Panc1 (cell line): Measurements from ENCODE around the gene MGRN1. TPM values are rescaled to one million over a fixed set of nuclear protein-coding genes. Genes with fewer than 3 reads are reported as not detected.

Experiments
- ATAC-seq: fragments of 200-7000 bp; cut with Tn5 transposase; 2 replicates; pipeline ENCODE4 v1.9.1; 2020; ENCODE audit warnings: mild to moderate bottlenecking, moderate library complexity
- BruUV-seq: library from RNA; stranded (reverse); fragments of 400-500 nt; replicated peaks from 2 replicates; lab custom pipeline; 2021; lab: Mats Ljungman, UMichigan
- CTCF ChIA-PET: fragments of 300-600 bp; sonication (Branson Sonifier 250); formaldehyde crosslinking; loops from one replicate; lab custom pipeline; 2022; ENCODE audit warnings: antibody characterized with exemption; lab: Charles Lee
- POLR2A ChIA-PET: fragments of 300-600 bp; sonication (Branson Sonifier 250); formaldehyde crosslinking; loops from one replicate; lab custom pipeline; 2022; ENCODE audit warnings: antibody characterized with exemption; lab: Charles Lee
- DNase-seq: peaks from one replicate; pipeline ENCODE4 v3.0.0-alpha.2; 2010; ENCODE audit warnings: low read depth, low spot score
- H3K27ac ChIP-seq: 2 replicates; pipeline ENCODE4 v1.5.1; 2011; ENCODE audit warnings: mild to moderate bottlenecking, low read length, inconsistent platforms
- H3K27me3 ChIP-seq: fragments of 200-500 bp; sonication (Bioruptor generic); 2 replicates; pipeline ENCODE4 v1.6.0; 2014; ENCODE audit warnings: low read length, inconsistent platforms; ENCODE audit not compliant: control insufficient read depth, insufficient read depth
- H3K36me3 ChIP-seq: fragments of 200-500 bp; sonication (Bioruptor generic); 2 replicates; pipeline ENCODE4 v1.5.1; 2014; ENCODE audit warnings: inconsistent platforms, mild to moderate bottlenecking, low read length, moderate library complexity; ENCODE audit not compliant: control insufficient read depth, insufficient read depth
- H3K4me1 ChIP-seq: 2 replicates; pipeline ENCODE4 v1.5.1; 2011; ENCODE audit warnings: inconsistent platforms, mild to moderate bottlenecking, low read length, moderate library complexity; ENCODE audit not compliant: control insufficient read depth, insufficient read depth
- H3K4me3 ChIP-seq, 2 experiments: 2 replicates each; pipeline ENCODE4 v1.5.1; 2011 to 2012; ENCODE audit warnings: low read depth in 2 of 2, low read length in 2 of 2, mild to moderate bottlenecking in 2 of 2, inconsistent platforms in 1 of 2, moderate library complexity in 1 of 2
- H3K9me3 ChIP-seq: fragments of 200-500 bp; sonication (Bioruptor generic); 2 replicates; pipeline ENCODE4 v1.5.1; 2014; ENCODE audit warnings: low read depth, mild to moderate bottlenecking, inconsistent platforms, low read length, moderate library complexity; ENCODE audit not compliant: control insufficient read depth, insufficient read depth
- POLR2AphosphoS5 ChIP-seq: IDR thresholded peaks from 2 replicates; pipeline ENCODE4 v1.6.1; 2012; ENCODE audit warnings: mild to moderate bottlenecking, low read depth, low read length, moderate library complexity
- SIN3A ChIP-seq: IDR thresholded peaks from 2 replicates; pipeline ENCODE4 v1.6.1; 2012; ENCODE audit warnings: low read depth, mild to moderate bottlenecking, low read length, moderate library complexity, borderline replicate concordance; ENCODE audit not compliant: insufficient read depth
- TCF7L2 ChIP-seq: IDR thresholded peaks from 2 replicates; pipeline ENCODE4 v1.6.1; 2011; ENCODE audit warnings: mild to moderate bottlenecking, low read depth, low read length, inconsistent platforms
- in situ Hi-C: cut with HindIII; loops from 2 replicates; pipeline ENCODE4 v1.10.0; 2016; ENCODE audit warnings: low sequenced_read_pairs, low pct_unique_long_range_greater_than_20kb
- intact Hi-C: fragments of 100-400 bp; cut with micrococcal nuclease; formaldehyde crosslinking; loops from one replicate; pipeline ENCODE4 v1.10.0; 2022; ENCODE audit not compliant: unreplicated experiment
- total RNA-seq: library from RNA; stranded (reverse); gene quantifications from one replicate; pipeline ENCODE4 v1.2.1, GENCODE V29; 2021; ENCODE audit not compliant: unreplicated experiment
- TF ChIP-seq, protein P1 (sequence below), 2 experiments: IDR thresholded peaks; 2 replicates each; pipeline ENCODE4 v1.6.1; 2011 to 2012; ENCODE audit warnings: low read depth in 2 of 2, control low read depth in 1 of 2, low read length in 1 of 2, mild to moderate bottlenecking in 1 of 2, moderate library complexity in 1 of 2; ENCODE audit not compliant: insufficient read depth in 1 of 2
- TF ChIP-seq, protein P2 (sequence below): fragments of 450-650 bp; IDR thresholded peaks from 2 replicates; pipeline ENCODE4 v1.5.1; 2017; ENCODE audit warnings: mild to moderate bottlenecking

MGRN1 gene
- total RNA-seq, 1 experiment from 2014 or later, result 59.7 TPM

GRCh38 chr16:4691666-4692412, 67.2 kb downstream of the MGRN1 start:
- Histone ChIP-seq H3K36me3 (no peaks in the 10 kb centered on the region; the same call in 1 of the 2 replicates), H3K9me3 (no peaks in the 10 kb centered on the region), H3K27ac (no peak overlapping the region), H3K4me3 (no peak overlapping the region), H3K27me3 (no peaks in the 10 kb centered on the region), H3K4me1 (peaks cover 40% of the 10 kb centered on the region)
- CTCF ChIA-PET, result no interaction called here
- no peak for TF ChIP-seq SIN3A
- TF ChIP-seq, protein P1, sequence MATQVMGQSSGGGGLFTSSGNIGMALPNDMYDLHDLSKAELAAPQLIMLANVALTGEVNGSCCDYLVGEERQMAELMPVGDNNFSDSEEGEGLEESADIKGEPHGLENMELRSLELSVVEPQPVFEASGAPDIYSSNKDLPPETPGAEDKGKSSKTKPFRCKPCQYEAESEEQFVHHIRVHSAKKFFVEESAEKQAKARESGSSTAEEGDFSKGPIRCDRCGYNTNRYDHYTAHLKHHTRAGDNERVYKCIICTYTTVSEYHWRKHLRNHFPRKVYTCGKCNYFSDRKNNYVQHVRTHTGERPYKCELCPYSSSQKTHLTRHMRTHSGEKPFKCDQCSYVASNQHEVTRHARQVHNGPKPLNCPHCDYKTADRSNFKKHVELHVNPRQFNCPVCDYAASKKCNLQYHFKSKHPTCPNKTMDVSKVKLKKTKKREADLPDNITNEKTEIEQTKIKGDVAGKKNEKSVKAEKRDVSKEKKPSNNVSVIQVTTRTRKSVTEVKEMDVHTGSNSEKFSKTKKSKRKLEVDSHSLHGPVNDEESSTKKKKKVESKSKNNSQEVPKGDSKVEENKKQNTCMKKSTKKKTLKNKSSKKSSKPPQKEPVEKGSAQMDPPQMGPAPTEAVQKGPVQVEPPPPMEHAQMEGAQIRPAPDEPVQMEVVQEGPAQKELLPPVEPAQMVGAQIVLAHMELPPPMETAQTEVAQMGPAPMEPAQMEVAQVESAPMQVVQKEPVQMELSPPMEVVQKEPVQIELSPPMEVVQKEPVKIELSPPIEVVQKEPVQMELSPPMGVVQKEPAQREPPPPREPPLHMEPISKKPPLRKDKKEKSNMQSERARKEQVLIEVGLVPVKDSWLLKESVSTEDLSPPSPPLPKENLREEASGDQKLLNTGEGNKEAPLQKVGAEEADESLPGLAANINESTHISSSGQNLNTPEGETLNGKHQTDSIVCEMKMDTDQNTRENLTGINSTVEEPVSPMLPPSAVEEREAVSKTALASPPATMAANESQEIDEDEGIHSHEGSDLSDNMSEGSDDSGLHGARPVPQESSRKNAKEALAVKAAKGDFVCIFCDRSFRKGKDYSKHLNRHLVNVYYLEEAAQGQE (IDR thresholded peaks at IDR 0.05; ENCODE audit: insufficient read depth in 1 of 2, low read depth in 2 of 2, low read length in 1 of 2), result no peak
- TF ChIP-seq, protein P2, sequence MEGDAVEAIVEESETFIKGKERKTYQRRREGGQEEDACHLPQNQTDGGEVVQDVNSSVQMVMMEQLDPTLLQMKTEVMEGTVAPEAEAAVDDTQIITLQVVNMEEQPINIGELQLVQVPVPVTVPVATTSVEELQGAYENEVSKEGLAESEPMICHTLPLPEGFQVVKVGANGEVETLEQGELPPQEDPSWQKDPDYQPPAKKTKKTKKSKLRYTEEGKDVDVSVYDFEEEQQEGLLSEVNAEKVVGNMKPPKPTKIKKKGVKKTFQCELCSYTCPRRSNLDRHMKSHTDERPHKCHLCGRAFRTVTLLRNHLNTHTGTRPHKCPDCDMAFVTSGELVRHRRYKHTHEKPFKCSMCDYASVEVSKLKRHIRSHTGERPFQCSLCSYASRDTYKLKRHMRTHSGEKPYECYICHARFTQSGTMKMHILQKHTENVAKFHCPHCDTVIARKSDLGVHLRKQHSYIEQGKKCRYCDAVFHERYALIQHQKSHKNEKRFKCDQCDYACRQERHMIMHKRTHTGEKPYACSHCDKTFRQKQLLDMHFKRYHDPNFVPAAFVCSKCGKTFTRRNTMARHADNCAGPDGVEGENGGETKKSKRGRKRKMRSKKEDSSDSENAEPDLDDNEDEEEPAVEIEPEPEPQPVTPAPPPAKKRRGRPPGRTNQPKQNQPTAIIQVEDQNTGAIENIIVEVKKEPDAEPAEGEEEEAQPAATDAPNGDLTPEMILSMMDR, result no peak
- TF ChIP-seq POLR2AphosphoS5, result no peak; the same call in 1 of the 2 replicates
- no peak for TF ChIP-seq TCF7L2
- POLR2A ChIA-PET, result interaction anchor here (0.5 to 0.6 kb wide), 2 partner anchors 46 to 147 kb away, joined by 4 read pairs; no protein-coding TSS in a partner anchor
- in situ Hi-C loops (no loop called here), intact Hi-C loops (no loop called here)
- ATAC-seq, result no peak
- DNase-seq, result no peak
- BruUV-seq, result no TSS peak

- no peaks in the 10 kb centered on the region; the same call in 1 of the 2 replicates for H3K36me3 ChIP-seq
- in situ Hi-C loops (no loop called here), intact Hi-C loops (no loop called here)
- no peaks in the 10 kb centered on the region for H3K27me3 ChIP-seq
- POLR2A ChIA-PET, result no interaction called here
- no peak for DNase-seq
- peak overlapping the region; percentile 71 for H3K27ac ChIP-seq
- CTCF ChIA-PET, result no interaction called here
- peaks cover 48% of the 10 kb centered on the region for H3K4me1 ChIP-seq
- peak; percentile 11 for ATAC-seq
- H3K9me3 ChIP-seq, result no peaks in the 10 kb centered on the region
- no TSS peak for BruUV-seq
- peak overlapping the region; percentile 70 to 79 for H3K4me3 ChIP-seq
- TF ChIP-seq POLR2AphosphoS5 (no peak), TCF7L2 (no peak), SIN3A (no peak)
- TF ChIP-seq, protein P1 (IDR thresholded peaks at IDR 0.05; ENCODE audit: insufficient read depth in 1 of 2, low read depth in 2 of 2, low read length in 1 of 2), result no peak
- TF ChIP-seq, protein P2, result no peak
Measured at GRCh38 chr16:4692460-4693295, 68.1 kb downstream of the MGRN1 start.
